Upper lobe of right lung (tissue), 1 donor: ENCODE measurements around the gene EPAS1. TPM values are rescaled to one million over a fixed set of nuclear protein-coding genes. Genes with fewer than 3 reads are reported as not detected.
A peak's percentile ranks its signal among the peaks of the same experiment; 100 is the strongest.

ENCODE experiments used
- ATAC-seq: fragments of 200-7000 bp; cut with Tn5 transposase; one replicate; pipeline ENCODE4 v1.9.1; 2020; ENCODE audit warnings: mild to moderate bottlenecking, moderate library complexity
- DNase-seq: peaks from one replicate; pipeline ENCODE4 v3.0.0-alpha.2; 2020
- H3K27ac ChIP-seq: fragments of 200-600 bp; one replicate; pipeline ENCODE4 v1.8.0; 2022
- H3K27me3 ChIP-seq: fragments of 200-600 bp; one replicate; pipeline ENCODE4 v1.8.0; 2022; ENCODE audit warnings: mild to moderate bottlenecking
- H3K36me3 ChIP-seq: fragments of 200-600 bp; one replicate; pipeline ENCODE4 v1.8.0; 2022
- H3K4me1 ChIP-seq: fragments of 200-600 bp; one replicate; pipeline ENCODE4 v1.8.0; 2022
- H3K4me3 ChIP-seq: fragments of 200-600 bp; one replicate; pipeline ENCODE4 v1.8.0; 2022; ENCODE audit warnings: mild to moderate bottlenecking
- H3K9me3 ChIP-seq: fragments of 200-600 bp; one replicate; pipeline ENCODE4 v1.8.0; 2022
- intact Hi-C: fragments of 100-400 bp; cut with DNase I; formaldehyde crosslinking; loops from one replicate; pipeline ENCODE4 v1.11.0; 2022
- total RNA-seq: library from RNA; stranded (reverse); fragmentation: NEBNext Ultra II Directional; extraction: Animal tissue kit (Norgen Biotek cat#: 25700); gene quantifications from one replicate; pipeline ENCODE4 v1.2.1, GENCODE V29; 2021
- TF ChIP-seq, protein P1 (sequence below): fragments of 200-600 bp; IDR thresholded peaks from one replicate; pipeline ENCODE4 v1.8.0; 2022; ENCODE audit warnings: antibody characterized with exemption
- donor health status: DM: no; HTN: yes; CAD: no; lungs with severe emphysema.

The EPAS1 gene
- total RNA-seq, 1 donor from 2014 or later: 1,593 TPM

- Histone ChIP-seq H3K9me3 (no peaks in the 10 kb centered on the region), H3K27me3 (no peaks in the 10 kb centered on the region), H3K36me3 (peaks cover 100% of the 10 kb centered on the region), H3K27ac (no peak overlapping the region), H3K4me1 (peaks cover 32% of the 10 kb centered on the region), H3K4me3 (no peak overlapping the region)
- DNase-seq (no peak), ATAC-seq (no peak)
- intact Hi-C loops: no loop called here
- TF ChIP-seq, protein P1, sequence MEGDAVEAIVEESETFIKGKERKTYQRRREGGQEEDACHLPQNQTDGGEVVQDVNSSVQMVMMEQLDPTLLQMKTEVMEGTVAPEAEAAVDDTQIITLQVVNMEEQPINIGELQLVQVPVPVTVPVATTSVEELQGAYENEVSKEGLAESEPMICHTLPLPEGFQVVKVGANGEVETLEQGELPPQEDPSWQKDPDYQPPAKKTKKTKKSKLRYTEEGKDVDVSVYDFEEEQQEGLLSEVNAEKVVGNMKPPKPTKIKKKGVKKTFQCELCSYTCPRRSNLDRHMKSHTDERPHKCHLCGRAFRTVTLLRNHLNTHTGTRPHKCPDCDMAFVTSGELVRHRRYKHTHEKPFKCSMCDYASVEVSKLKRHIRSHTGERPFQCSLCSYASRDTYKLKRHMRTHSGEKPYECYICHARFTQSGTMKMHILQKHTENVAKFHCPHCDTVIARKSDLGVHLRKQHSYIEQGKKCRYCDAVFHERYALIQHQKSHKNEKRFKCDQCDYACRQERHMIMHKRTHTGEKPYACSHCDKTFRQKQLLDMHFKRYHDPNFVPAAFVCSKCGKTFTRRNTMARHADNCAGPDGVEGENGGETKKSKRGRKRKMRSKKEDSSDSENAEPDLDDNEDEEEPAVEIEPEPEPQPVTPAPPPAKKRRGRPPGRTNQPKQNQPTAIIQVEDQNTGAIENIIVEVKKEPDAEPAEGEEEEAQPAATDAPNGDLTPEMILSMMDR: no peak
These were observed 79.4 kb downstream of the EPAS1 start for GRCh38 chr2:46376586-46376985.

DNA sequence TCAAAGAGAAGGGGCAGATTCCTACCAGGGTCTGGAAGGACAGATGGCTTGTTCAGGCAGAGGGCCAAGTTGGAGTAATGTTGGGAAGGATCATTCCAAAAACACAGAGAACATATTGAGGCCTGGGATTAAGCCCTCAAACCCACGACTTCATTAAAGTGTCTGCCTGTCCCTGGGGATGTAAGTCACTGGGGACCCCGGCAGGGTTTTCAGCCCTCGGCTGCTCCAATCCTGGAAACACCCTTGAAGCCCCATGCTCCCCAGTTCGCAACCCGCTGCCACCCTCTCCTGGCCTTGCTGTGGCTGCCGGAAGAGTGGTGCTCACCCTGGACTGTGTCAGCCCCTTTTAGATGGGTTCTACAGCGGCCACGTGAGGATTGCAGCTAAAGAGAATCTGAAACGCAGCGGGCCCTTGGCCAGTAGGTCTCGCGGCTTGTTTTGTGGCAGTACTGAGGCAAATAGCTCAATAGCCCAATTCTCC, 79.9 kb downstream of the EPAS1 start:
- ATAC-seq: no peak
- Histone ChIP-seq H3K27me3 (no peaks in the 10 kb centered on the region), H3K36me3 (peaks cover 100% of the 10 kb centered on the region), H3K4me3 (no peak overlapping the region), H3K9me3 (no peaks in the 10 kb centered on the region), H3K27ac (peak overlapping the region; percentile 24), H3K4me1 (peaks cover 30% of the 10 kb centered on the region)
- intact Hi-C loops: no loop called here
- TF ChIP-seq, protein P1: no peak
- DNase-seq: no peak

DNA sequence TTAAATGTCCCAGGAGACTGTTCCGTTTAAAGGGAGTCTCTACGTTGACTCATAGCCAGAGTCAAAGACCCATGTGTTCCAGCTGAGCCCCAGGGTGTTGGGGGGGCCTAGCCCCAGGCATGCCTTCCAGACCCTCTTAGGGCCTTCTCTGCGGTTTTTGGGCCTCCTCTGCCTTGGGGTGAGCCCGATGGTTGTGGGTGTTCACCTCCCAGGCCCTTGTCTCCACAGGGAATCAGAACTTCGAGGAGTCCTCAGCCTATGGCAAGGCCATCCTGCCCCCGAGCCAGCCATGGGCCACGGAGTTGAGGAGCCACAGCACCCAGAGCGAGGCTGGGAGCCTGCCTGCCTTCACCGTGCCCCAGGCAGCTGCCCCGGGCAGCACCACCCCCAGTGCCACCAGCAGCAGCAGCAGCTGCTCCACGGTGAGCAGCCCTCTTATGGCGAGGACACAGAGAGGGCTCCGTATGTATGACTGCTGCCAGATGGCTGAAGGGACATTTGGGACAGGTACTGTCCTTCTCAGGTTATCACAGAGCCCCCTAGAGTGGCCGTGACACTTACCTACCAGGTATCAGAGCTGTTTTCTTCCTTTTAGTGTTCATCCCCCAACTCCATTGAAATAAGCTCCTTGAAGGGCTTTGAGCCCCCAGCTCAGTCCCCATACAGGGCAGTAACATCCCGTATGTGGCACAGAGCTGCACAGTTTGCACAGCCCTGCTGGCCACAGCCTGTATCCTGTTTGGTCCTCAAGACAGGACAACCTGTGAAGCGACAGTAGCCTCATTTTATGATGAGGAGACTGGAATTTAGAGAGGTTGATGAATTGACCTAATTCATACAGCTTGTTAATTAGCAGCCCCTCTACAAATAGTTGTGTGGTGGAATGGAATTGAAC, 80.7 kb downstream of the EPAS1 start:
- Histone ChIP-seq H3K27ac (peak overlapping the region; percentile 24), H3K4me3 (no peak overlapping the region), H3K4me1 (peaks cover 30% of the 10 kb centered on the region), H3K27me3 (no peaks in the 10 kb centered on the region), H3K36me3 (peaks cover 100% of the 10 kb centered on the region), H3K9me3 (no peaks in the 10 kb centered on the region)
- DNase-seq (no peak), ATAC-seq (no peak)
- TF ChIP-seq, protein P1: no peak
- intact Hi-C loops: no loop called here

DNA sequence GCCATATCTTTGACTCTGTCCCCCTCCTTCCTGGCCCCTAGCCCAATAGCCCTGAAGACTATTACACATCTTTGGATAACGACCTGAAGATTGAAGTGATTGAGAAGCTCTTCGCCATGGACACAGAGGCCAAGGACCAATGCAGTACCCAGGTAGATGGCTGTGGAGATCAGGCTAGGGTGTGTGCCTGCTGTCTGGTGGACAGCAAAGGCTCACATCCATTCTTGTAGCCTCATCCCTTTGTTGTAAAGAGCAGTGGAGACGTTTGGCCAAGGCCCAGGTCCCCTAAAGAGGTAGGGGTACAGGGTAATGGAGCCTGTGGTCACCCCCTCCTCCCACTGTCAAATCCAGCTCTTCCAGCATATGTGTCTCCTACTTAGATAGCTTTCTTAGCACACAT, 81.4 kb downstream of the EPAS1 start:
- intact Hi-C loops: no loop called here
- Histone ChIP-seq H3K4me1 (peaks cover 30% of the 10 kb centered on the region), H3K27ac (peak overlapping the region; percentile 2), H3K9me3 (no peaks in the 10 kb centered on the region), H3K36me3 (peaks cover 100% of the 10 kb centered on the region), H3K27me3 (no peaks in the 10 kb centered on the region), H3K4me3 (no peak overlapping the region)
- TF ChIP-seq, protein P1: no peak
- ATAC-seq (no peak), DNase-seq (no peak)

GRCh38 chr2:46379213-46380037, 82.2 kb downstream of the EPAS1 start:
- no peak for DNase-seq
- H3K4me3 ChIP-seq: no peak overlapping the region
- peak overlapping the region; percentile 2 for H3K27ac ChIP-seq
- peaks cover 100% of the 10 kb centered on the region for H3K36me3 ChIP-seq
- H3K4me1 ChIP-seq: peaks cover 30% of the 10 kb centered on the region
- peak; percentile 5 for ATAC-seq
- TF ChIP-seq, protein P1: no peak
- intact Hi-C loops: loop anchor here (10.0 kb wide), 1 partner anchor 75 kb away; no protein-coding TSS in a partner anchor
- no peaks in the 10 kb centered on the region for H3K9me3 ChIP-seq
- no peaks in the 10 kb centered on the region for H3K27me3 ChIP-seq
